Right lobe of liver (tissue), 4 donors: ENCODE results near the gene FANCC.
A peak's percentile ranks its signal among the peaks of the same experiment; 100 is the strongest.

ENCODE experiments used
- CTCF ChIP-seq, 4 donors: fragments of 200-600 bp in 3 of 4; fragments of 450-650 bp in 1 of 4; IDR thresholded peaks; one replicate each; pipeline versions ENCODE4 v1.5.1 to v1.8.0; 2016 to 2022; ENCODE audit warnings: antibody characterized with exemption in 4 of 4, mild to moderate bottlenecking in 2 of 4
- POLR2A ChIP-seq: fragments of 450-650 bp; IDR thresholded peaks from one replicate; pipeline ENCODE4 v1.6.1; 2017; ENCODE audit warnings: antibody characterized with exemption, mild to moderate bottlenecking
- donor health status: DM: no; HTN: no; CAD: no.
- donor health status: DM: no; HTN: no; CAD: no.
- donor health status: DM: no; HTN: yes; CAD: no.

- TF ChIP-seq CTCF (IDR thresholded peaks at IDR 0.05) (peak; percentile 33 to 67 (median 62)), POLR2A (no peak)
Measured at GRCh38 chr9:95181226-95181818, 136.2 kb downstream of the FANCC start.
